PFSK-1 (cell line): ENCODE measurements around the gene SLC9A3.

ENCODE experiments used
- FOXP2 ChIP-seq: optimal IDR thresholded peaks from 2 replicates; pipeline ENCODE3; 2011; ENCODE audit warnings: borderline replicate concordance, control low read depth, inconsistent platforms; ENCODE audit not compliant: insufficient read depth; ENCODE audit errors: extremely low read length, extremely low read depth
- POLR2AphosphoS5 ChIP-seq: IDR thresholded peaks from 2 replicates; pipeline ENCODE4 v1.6.1; 2012; ENCODE audit warnings: low read depth, mild to moderate bottlenecking, control low read depth, low read length, moderate library complexity
- REST ChIP-seq, 2 experiments: IDR thresholded peaks; 2 replicates each; pipeline versions ENCODE4 v1.6.1 to v1.8.0; 2011 to 2012; ENCODE audit warnings: low read depth in 2 of 2, low read length in 2 of 2, control low read depth in 1 of 2, inconsistent platforms in 1 of 2, mild to moderate bottlenecking in 1 of 2, moderate library complexity in 1 of 2; ENCODE audit not compliant: insufficient read depth in 1 of 2
- SIN3A ChIP-seq: IDR thresholded peaks from 2 replicates; pipeline ENCODE4 v1.6.1; 2012; ENCODE audit warnings: mild to moderate bottlenecking, low read length, moderate library complexity, borderline replicate concordance; ENCODE audit not compliant: insufficient read depth
- TAF1 ChIP-seq: IDR thresholded peaks from 2 replicates; pipeline ENCODE4 v1.6.1; 2012; ENCODE audit warnings: low read length, control low read depth, borderline replicate concordance; ENCODE audit not compliant: insufficient read depth

The SLC9A3 gene

GRCh38 chr5:432928-433791 lies 91.1 kb downstream of the SLC9A3 start:
- no peak for TF ChIP-seq POLR2AphosphoS5
- TF ChIP-seq REST (IDR thresholded peaks at IDR 0.05; ENCODE audit: insufficient read depth in 1 of 2, low read depth in 2 of 2, low read length in 2 of 2): no peak
- TF ChIP-seq TAF1: no peak
- TF ChIP-seq FOXP2: no peak
- TF ChIP-seq SIN3A: no peak

- no peak for TF ChIP-seq SIN3A
- no peak for TF ChIP-seq FOXP2
- no peak for TF ChIP-seq POLR2AphosphoS5
- TF ChIP-seq TAF1: no peak
- TF ChIP-seq REST (IDR thresholded peaks at IDR 0.05; ENCODE audit: insufficient read depth in 1 of 2, low read depth in 2 of 2, low read length in 2 of 2): no peak
Measured at GRCh38 chr5:432201-432927, 91.9 kb downstream of the SLC9A3 start.

- TF ChIP-seq POLR2AphosphoS5: no peak
- no peak for TF ChIP-seq SIN3A
- TF ChIP-seq REST (IDR thresholded peaks at IDR 0.05; ENCODE audit: insufficient read depth in 1 of 2, low read depth in 2 of 2, low read length in 2 of 2): no peak
- no peak for TF ChIP-seq TAF1
- no peak for TF ChIP-seq FOXP2
Measured at GRCh38 chr5:431711-432050, 92.6 kb downstream of the SLC9A3 start.

GRCh38 chr5:431001-431710 lies 93.1 kb downstream of the SLC9A3 start:
- TF ChIP-seq SIN3A (no peak), FOXP2 (peak; percentile 24)

GRCh38 chr5:430214-430925 lies 93.9 kb downstream of the SLC9A3 start:
- TF ChIP-seq TAF1: no peak
